NCI-H1694 (cell line): Measurements from ENCODE around the gene ACTA2.

Source experiments
- DNase-seq: peaks from one replicate; lab custom pipeline; 2025; lab: John Stamatoyannopoulos, UW

The ACTA2 gene

DNA sequence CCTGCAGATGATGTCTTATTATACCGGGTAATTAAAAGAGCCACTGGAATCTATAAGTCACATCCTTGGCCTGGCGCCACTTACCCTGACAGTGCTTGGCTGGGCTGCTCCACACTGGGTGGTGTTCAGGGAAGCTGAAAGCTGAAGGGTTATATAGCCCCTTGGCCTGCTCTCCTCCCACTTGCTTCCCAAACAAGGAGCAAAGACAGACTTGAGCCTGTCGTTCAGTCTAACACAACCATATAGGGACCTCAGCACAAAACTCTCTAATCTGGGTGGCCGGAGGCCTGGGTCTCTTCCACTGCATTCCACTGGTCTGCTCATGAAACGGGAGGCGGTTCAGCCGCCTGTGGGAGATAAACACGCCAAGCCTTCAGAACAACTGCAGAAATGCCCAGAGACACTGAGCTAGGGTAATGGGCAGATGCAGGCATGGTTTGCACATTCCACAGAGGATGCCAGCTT is at the start of gene ACTA2:
ACTA2 (minus strand) TSS at position 127 of the 465 bp plus-strand sequence. CDS start 3,843 bp downstream, outside the sequence.
- DNase-seq, result peak; percentile 34

DNA sequence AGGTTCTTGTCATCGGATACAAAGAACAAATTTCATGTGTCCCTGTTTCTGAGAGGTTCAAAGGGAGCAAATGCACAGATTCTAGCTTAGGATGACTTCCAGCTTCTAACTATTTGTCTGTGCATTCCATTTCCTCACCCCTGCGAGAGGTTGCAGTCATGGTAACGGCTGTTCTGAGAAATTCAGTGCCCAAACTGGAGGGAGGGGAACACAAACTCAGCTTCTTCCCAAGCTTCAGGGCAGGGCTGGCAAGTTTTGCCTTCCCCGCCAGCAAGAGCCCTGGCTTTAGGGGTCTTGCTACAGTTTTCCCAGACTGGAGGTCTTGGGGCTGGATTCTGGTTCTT is 49.1 kb upstream of the ACTA2 start:
- DNase-seq, result no peak

- no peak for DNase-seq
Measured at GRCh38 chr10:89001024-89001728, 48.6 kb upstream of the ACTA2 start.

DNA sequence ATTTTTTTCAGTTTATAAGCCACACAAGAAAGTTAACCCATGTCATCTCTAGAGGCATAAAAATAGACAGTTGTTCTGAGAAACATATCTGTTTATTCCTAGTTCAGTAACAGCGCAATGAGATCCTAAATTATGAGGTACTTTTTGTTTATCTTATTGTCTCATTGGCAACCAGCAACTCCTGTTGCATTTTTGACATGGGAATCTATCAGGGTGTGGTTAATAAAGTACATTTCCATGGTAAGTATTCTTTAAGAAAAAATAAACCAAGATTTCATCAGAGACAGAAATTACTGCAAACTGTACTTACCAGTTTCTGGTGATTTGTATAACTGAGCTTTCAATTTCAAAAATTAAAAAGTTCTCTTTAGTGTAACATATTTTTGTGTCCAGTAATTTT is 47.1 kb upstream of the ACTA2 start:
- no peak for DNase-seq

- no peak for DNase-seq
Measured at GRCh38 chr10:88996927-88997326, 44.4 kb upstream of the ACTA2 start.

DNA sequence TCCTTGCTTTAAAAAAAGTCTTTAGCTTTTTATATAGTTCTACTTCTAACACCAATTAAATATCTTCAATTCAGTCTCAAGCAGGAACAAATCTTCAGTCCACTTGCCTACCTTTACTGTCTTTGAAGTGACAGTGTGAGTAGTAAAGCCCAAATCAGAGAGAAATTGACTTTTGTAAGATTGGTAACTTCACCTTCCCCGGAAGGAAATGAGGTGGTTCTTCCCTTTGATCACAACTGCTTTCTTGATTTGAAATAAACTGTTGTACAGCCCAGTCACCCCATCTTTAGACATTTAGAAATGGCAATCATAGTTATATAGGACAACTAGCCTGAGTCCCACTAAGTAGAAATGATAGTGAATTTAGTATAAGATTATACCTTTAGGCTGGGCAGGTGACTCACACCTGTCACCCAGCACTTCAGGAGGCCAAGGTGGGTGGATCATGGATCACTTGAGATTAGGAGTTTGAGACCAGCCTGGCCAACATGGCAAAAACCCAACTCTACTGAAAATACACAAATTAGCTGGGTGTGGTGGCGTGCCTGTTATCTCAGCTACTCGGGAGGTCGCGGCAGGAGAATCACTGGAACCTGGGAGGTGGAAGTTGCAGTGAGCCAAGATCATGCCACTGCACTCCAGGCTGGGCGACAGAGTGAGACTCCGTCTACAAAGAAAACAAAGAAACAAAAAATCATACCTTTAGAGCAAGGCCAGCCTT is 42.7 kb upstream of the ACTA2 start:
- DNase-seq, result no peak

- no peak for DNase-seq
Measured at GRCh38 chr10:88994019-88994418, 41.4 kb upstream of the ACTA2 start.

DNA sequence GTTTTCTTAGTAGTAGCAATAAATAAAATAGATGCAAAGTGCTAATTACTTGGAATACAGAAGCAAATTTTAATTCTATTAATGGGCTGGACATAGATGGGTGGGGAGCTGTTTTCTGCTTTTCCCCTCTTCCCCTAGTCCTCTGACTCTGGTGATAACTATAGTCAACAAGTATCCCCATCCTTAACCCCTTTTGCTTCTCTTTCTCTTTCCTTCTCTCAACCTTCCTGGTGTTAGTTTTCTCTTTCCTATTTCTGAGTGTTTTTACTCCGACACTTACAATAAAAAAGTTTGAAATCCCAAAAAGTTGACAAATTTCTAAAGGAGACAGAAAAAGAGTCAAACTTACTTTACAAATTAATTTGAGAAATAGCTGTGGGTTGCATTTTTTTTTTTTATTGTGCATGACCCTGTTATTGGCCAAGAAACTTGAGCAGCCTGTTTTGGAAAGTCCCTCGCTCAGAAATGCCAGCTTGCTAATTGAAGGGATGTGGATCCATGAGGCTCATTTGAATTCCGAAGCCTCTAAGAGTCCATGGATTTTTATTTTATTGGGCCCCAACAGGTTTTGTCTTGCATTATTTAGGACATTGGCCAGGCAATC is 40.5 kb upstream of the ACTA2 start:
- no peak for DNase-seq

- no peak for DNase-seq
Measured at GRCh38 chr10:88991899-88992320, 39.3 kb upstream of the ACTA2 start.

DNA sequence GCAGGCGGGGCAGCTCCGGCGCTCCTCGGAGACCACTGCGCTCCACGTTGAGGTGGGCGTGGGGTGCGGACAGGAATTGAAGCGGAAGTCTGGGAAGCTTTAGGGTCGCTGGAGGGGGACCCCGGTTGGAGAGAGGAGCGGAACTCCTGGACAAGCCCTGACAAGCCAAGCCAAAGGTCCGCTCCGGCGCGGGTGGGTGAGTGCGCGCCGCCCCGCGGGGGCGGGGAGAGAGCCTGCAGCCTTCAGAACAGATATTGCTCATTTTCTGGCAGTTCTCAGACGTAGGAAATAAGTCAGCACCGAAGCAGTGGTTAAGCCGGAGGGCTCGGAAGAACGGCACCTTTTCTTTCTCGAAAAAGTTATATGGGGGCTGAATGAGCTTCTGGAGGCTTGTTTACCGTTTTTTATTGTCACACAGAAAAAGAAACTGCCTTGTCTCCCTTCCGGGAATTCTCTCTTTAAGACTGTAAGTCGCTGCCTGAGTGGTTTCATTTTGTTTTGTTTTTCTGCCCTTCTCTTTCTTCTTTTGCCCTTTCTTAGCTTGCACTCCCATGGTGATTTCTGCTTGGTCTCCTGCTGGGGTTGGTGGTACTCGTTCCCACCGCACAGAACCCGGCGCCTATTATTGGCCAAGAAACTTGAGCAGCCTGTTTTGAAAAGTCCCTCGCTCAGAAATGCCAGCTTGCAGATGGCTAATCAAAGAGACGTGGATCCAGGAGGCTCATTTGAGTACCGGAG is 38.8 kb upstream of the ACTA2 start:
- DNase-seq, result no peak

DNA sequence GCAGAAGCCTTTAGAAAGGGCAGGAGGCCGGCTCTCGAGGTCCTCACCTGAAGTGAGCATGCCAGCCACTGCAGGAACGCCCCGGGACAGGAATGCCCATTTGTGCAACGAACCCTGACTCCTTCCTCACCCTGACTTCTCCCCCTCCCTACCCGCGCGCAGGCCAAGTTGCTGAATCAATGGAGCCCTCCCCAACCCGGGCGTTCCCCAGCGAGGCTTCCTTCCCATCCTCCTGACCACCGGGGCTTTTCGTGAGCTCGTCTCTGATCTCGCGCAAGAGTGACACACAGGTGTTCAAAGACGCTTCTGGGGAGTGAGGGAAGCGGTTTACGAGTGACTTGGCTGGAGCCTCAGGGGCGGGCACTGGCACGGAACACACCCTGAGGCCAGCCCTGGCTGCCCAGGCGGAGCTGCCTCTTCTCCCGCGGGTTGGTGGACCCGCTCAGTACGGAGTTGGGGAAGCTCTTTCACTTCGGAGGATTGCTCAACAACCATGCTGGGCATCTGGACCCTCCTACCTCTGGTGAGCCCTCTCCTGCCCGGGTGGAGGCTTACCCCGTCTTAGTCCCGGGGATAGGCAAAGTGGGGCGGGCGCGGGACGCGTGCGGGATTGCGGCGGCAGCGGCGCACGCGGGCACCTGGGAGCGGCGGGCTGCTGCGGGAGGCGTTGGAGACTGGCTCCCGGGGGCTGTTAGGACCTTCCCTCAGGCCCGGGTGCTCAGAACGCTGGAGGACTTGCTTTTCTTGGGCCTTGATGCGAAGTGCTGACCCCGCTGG is 38.0 kb upstream of the ACTA2 start, which contains the start of gene FAS:
FAS (plus strand) TSS at position 415 of the 777 bp plus-strand sequence; CDS start at position 494, 79 bp downstream.
- no peak for DNase-seq

DNA sequence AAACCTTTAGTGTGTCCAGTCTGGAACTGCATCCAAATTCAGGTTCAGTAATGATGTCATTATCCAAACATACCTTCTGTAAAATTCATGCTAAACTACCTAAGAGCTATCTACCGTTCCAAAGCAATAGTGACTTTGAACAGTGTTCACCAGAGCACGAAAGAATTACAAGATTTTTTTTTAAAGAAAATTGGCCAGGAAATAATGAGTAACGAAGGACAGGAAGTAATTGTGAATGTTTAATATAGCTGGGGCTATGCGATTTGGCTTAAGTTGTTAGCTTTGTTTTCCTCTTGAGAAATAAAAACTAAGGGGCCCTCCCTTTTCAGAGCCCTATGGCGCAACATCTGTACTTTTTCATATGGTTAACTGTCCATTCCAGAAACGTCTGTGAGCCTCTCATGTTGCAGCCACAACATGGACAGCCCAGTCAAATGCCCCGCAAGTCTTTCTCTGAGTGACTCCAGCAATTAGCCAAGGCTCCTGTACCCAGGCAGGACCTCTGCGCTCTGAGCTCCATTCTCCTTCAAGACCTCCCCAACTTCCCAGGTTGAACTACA is 37.3 kb upstream of the ACTA2 start:
- no peak for DNase-seq

- no peak for DNase-seq
Measured at GRCh38 chr10:88989423-88989822, 36.9 kb upstream of the ACTA2 start.

DNA sequence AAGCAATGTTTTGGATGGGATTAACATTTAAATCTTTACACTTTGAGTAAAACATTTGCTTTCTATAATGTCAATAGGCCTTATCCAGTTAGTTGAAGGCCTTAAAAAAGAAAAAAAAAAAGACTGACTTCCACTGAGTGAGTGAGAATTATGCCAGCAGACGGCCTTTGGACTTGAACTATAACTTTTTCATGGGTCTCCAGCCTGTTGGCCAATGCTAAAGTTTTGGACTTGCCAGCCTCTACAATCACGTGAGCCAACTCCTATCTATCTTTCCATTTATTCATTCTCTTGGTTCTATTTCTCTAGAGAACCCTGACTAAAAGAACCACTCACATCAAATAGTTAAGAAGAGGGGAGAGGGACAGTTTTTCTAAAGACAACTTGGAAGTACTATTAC is 35.3 kb upstream of the ACTA2 start:
- DNase-seq, result no peak

GRCh38 chr10:88987243-88987725 is 34.7 kb upstream of the ACTA2 start:
- DNase-seq, result no peak

DNA sequence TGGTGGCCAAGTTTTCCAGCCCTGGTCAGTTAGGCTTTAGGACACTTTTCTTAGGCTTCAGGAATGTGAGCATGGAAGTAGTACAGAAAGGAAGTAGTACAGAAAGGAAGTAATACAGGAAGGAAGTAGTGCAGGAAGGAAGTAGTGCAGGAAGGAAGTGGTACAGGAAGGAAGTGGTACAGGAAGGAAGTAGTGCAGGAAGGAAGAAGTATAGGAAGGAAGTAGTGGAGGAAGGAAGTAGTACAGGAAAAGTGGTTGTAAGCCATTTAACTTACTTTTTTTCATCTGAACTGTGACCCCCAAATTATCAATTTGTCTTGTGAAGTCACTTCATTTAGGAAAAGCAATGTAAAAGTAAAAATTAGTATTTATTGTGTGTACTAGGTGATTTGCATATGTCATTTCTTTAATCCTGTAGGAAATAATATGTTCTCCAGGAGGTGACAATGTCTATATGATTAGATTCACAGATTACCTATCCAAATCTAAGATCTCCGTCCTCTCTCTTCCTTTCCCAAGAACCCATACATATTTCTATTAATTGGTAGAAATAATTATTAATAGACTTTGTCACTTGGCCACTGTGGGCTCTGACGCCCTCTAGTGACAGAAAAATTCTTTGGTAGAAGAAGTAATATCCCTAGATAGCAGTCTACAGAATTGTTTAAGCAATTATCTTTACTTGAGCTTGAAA is 34.1 kb upstream of the ACTA2 start:
- DNase-seq, result peak; percentile 33

DNA sequence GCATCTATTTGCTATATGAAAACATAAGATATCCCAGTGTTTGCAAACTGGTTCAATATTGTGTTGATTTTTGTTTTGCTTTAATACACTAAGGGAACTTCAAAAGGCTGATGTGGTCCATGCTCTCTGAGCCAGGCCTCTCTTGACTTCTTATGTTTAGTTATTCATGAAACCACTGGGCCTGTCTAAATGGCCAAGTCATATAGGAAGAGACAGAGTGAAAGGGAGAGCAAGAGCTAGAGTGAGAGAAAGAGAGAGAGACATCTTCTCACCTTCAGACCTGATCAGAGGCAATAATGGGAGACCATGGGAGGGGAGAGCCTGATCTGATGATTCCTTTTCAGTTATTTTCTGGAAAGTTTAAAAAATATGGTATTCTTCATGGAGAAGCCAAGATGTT is 32.0 kb upstream of the ACTA2 start:
- no peak for DNase-seq

DNA sequence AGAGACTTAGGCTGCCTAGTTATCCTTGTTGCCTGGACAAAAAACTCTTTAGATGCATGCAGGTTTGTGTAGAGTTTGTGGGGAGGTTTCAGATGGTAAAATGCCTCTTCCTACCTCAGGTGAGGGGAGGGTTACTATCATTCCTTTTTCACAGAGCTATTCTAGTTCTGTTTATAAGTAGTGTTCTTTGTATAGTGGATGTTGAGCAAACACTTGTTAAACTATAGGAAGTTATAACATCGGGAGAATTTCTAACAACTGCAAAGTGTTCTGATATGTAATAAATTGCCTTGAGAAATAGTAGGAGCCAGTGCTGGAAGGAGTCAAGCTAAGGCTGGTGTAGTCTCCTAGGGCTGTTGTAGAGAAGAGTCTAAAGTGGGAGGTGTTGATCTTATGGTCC is 31.4 kb upstream of the ACTA2 start:
- DNase-seq, result no peak

GRCh38 chr10:88983206-88983605 is 30.6 kb upstream of the ACTA2 start:
- no peak for DNase-seq

DNA sequence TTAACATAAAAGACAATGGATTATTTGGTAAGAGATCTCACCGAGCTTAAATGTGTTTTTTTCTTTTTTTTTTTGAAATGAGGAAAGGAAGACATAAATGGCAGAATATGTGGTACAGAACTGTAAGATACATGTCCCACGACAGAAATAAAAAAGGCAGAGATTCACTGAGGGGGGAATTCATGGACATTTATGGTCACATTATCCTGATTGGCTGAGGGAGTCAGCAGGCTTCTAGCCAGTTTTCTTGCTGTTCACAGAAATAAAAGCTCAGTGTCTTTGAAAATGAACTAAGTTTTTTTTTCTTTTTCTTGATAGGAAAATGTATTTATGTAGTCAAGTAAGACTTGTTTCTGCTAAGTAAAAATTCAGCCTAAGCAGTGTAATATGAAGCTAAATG is 29.8 kb upstream of the ACTA2 start:
- no peak for DNase-seq
